OCI-LY1 (cell line): ENCODE results near the gene CD19.

Experiments used
- CTCF ChIP-seq: fragments of 200-600 bp; sonication (generic), shearing (Covaris generic); IDR thresholded peaks from 2 replicates; pipeline ENCODE4 v1.5.1; 2017; ENCODE audit warnings: mild to moderate bottlenecking, antibody characterized with exemption, low read length, moderate library complexity, mixed read lengths
- EZH2 ChIP-seq: fragments of 200-600 bp; sonication (generic), shearing (Covaris generic); IDR thresholded peaks from 2 replicates; pipeline ENCODE4 v1.8.0; 2017; ENCODE audit warnings: borderline replicate concordance, mixed run types, mild to moderate bottlenecking, antibody characterized with exemption, low read length, moderate library complexity, mixed read lengths

GRCh38 chr16:28917095-28917494 is 14.7 kb upstream of the CD19 start:
- no peak for TF ChIP-seq CTCF
- TF ChIP-seq EZH2, result no peak
